ENCODE results near the gene SLC35B3. TPM values are rescaled to one million over a fixed set of nuclear protein-coding genes. Genes with fewer than 3 reads are reported as not detected.

Gene SLC35B3
- total and polyA plus RNA-seq, 10 of the 15 experiments (the other 5 are each of a cell fraction or from before 2014, with no cell fraction given) = 10.5 to 28.1 (median 12.4) TPM

DNA sequence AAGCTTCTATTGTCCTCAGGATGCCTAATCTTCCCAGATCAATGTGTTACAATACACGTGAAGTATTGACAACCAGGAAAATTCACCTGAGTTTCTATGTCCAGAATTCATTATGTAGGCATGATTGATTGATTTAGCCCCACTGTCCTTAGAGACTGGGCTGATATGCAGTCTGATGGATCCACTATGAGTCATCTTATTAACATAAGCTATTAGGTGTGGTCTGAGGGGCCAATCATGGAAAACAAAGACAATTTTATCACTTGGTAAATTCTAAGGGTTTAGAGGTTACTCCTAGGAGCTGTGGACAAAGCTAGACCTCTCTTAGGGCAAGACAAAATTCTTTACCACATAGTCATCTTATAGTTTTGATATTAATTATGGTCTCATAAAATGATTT is 41.3 kb upstream of the SLC35B3 start (continued):
- TF ChIP-seq IRF5 (IDR thresholded peaks at IDR 0.05; ENCODE audit: borderline replicate concordance) (no peak), FOXM1 (IDR thresholded peaks at IDR 0.05; ENCODE audit: low read depth, low read length) (no peak), BCLAF1 (IDR thresholded peaks at IDR 0.05) (no peak), SUPT20H (IDR thresholded peaks at IDR 0.05; ENCODE audit: borderline replicate concordance, control insufficient read depth, low read depth, low read length) (no peak)

GRCh38 chr6:8468552-8469356 is 33.4 kb upstream of the SLC35B3 start:
- no peak overlapping the region for H3K9ac ChIP-seq (ENCODE audit: control insufficient read depth, insufficient read depth, low read length)
- H4K20me1 ChIP-seq (ENCODE audit: control insufficient read depth, insufficient read depth) = no peaks in the 10 kb centered on the region
- H3K27ac ChIP-seq (ENCODE audit: control insufficient read depth, insufficient read depth) = no peak overlapping the region
- no peaks in the 10 kb centered on the region for H3K79me2 ChIP-seq (ENCODE audit: control insufficient read depth, insufficient read depth, low read length)
- no peak overlapping the region for H3K4me3 ChIP-seq
- 12% methylated on average over 6 of the region's 6 CpGs for WGBS (ENCODE audit: insufficient coverage, insufficient replicate concordance, low lambda C conversion rate, missing lambda C conversion rate)
- no peaks in the 10 kb centered on the region for H3K36me3 ChIP-seq (ENCODE audit: control insufficient read depth in 2 of 2, insufficient read depth in 2 of 2, low read length in 1 of 2)
- ATAC-seq (no peak), DNase-seq (ENCODE audit: low read depth, low spot score) (no peak), FAIRE-seq (no peak)
- RAD21 ChIA-PET (ENCODE audit: unreplicated experiment) = no interaction called here
- TF ChIP-seq CHD2 (IDR thresholded peaks at IDR 0.05; ENCODE audit: borderline replicate concordance, low read depth, low read length) (no peak), IRF4 (IDR thresholded peaks at IDR 0.05; ENCODE audit: low read depth, low read length) (no peak), NRF1 (conservative IDR thresholded peaks at IDR 0.05; ENCODE audit: low read depth, low read length) (no peak), EP300 (IDR thresholded peaks at IDR 0.05; ENCODE audit: borderline replicate concordance in 1 of 2, control insufficient read depth in 1 of 2, low read depth in 2 of 2, low read length in 2 of 2) (no peak)
- POLR2A ChIA-PET = no interaction called here
- SMC1A ChIA-PET (ENCODE audit: uncharacterized antibody, unreplicated experiment) = no interaction called here
- CTCF ChIA-PET = no interaction called here
- intact Hi-C loops (cut with micrococcal nuclease; ENCODE audit: unreplicated experiment) (no loop called here), in situ Hi-C loops (cut with MboI) (no loop called here)
- no peaks in the 10 kb centered on the region for H3K9me3 ChIP-seq (replicated peaks; ENCODE audit: control insufficient read depth, insufficient read depth, low read length)
- no peak overlapping the region for H3K4me2 ChIP-seq (ENCODE audit: control insufficient read depth, insufficient read depth)
- BruUV-seq (replicated peaks) = no TSS peak
- no peaks in the 10 kb centered on the region for H3K4me1 ChIP-seq (ENCODE audit: control insufficient read depth, insufficient read depth, low read length)
- H2AFZ ChIP-seq (ENCODE audit: control insufficient read depth, low read depth, low read length) = no peak overlapping the region
- H3K27me3 ChIP-seq (replicated peaks in 1 of 2; ENCODE audit: control insufficient read depth in 2 of 2, insufficient read depth in 2 of 2, low read length in 1 of 2) = no peaks in the 10 kb centered on the region

Data from GM12878 (cell line).